Measurements from ENCODE around the gene POFUT2.

- TF ChIP-seq, protein P1, sequence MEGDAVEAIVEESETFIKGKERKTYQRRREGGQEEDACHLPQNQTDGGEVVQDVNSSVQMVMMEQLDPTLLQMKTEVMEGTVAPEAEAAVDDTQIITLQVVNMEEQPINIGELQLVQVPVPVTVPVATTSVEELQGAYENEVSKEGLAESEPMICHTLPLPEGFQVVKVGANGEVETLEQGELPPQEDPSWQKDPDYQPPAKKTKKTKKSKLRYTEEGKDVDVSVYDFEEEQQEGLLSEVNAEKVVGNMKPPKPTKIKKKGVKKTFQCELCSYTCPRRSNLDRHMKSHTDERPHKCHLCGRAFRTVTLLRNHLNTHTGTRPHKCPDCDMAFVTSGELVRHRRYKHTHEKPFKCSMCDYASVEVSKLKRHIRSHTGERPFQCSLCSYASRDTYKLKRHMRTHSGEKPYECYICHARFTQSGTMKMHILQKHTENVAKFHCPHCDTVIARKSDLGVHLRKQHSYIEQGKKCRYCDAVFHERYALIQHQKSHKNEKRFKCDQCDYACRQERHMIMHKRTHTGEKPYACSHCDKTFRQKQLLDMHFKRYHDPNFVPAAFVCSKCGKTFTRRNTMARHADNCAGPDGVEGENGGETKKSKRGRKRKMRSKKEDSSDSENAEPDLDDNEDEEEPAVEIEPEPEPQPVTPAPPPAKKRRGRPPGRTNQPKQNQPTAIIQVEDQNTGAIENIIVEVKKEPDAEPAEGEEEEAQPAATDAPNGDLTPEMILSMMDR (conservative IDR thresholded peaks at IDR 0.05; ENCODE audit: low read depth, low read length), result no peak
- TF ChIP-seq EZH2phosphoT487 (IDR thresholded peaks at IDR 0.05; ENCODE audit: borderline replicate concordance, low read length) (no peak), EZH2 (IDR thresholded peaks at IDR 0.05; ENCODE audit: low read length, unreplicated experiment) (no peak)
Observed at GRCh38 chr21:45217010-45217409, 70.7 kb downstream of the POFUT2 start.

Measured in PC-3 (cell line).